ENCODE results near the gene FGFR1OP2.
A peak's percentile ranks its signal among the peaks of the same experiment; 100 is the strongest.
"Not testable (repeated sequence)": the region's sequence is repeated elsewhere in the genome, so short reads cannot be mapped to it uniquely, and the experiment has no call there.

Gene FGFR1OP2

DNA sequence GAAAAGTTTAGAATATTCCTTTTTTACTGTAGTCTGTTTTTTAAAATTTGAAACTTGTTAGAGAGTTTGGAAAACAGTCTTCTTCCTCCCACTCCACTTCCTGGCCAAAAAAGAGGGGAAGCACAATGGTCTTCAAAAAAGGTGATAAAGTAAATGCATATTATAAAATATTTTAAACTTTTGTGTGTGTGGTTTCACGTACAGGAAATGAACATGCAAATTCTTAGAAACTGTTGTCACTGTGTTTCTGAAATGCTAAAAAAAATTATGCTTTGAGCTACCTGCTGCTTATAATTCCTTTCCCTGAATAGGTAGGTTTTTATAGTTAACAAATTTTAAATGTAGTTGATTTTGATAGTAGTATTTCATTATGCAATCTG, 2.9 kb downstream of the FGFR1OP2 start:
- DNase-seq (ENCODE audit: low spot score): no peak

- DNase-seq (ENCODE audit: low spot score): no peak
Observed at GRCh38 chr12:26948309-26948708, 10.0 kb downstream of the FGFR1OP2 start.

DNA sequence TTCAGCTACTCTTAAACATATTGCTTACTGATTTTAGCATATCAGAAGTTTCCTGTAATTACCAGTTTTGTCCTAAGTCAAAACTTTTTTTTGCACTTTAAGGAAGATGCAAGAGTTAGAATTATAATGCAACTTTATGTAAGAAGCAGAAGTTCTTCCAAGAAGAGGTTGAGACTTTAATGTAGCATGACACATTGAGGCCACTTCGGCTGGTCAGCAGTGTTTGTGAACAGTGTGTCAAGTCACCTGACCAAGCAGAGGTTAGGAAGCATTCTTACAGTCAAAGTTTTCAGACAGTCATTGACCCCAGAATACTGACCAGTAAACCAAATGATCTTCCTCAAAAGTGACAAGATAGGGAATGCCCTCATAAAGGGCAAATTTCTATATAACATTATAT, 15.2 kb downstream of the FGFR1OP2 start:
- peak; percentile 31 for DNase-seq (ENCODE audit: low spot score)

- DNase-seq (ENCODE audit: low spot score): no peak
Observed at GRCh38 chr12:26954027-26954426, 15.8 kb downstream of the FGFR1OP2 start.

DNA sequence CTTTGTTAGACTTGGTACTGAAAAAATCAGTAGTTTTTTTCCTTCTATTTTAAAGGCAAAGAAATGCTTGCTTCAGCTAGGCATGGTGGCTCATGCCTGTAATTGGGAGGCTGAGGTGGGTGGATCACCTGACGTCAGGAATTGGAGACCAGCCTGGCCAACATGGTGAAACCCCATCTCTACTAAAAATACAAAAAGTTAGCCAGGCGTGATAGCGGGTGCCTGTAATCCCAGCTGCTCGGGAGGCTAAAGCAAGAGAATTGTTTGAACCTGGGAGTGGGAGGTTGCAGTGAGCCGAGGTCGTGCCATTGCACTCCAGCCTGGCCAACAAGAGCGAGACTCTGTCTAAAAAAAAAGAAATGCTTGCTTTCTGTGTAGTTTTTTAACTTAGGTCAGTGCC, 23.1 kb downstream of the FGFR1OP2 start:
- not testable (repeated sequence) for DNase-seq (ENCODE audit: low spot score)

- no peak for DNase-seq (ENCODE audit: low spot score)
Observed at GRCh38 chr12:26961803-26962202, 23.5 kb downstream of the FGFR1OP2 start.

DNA sequence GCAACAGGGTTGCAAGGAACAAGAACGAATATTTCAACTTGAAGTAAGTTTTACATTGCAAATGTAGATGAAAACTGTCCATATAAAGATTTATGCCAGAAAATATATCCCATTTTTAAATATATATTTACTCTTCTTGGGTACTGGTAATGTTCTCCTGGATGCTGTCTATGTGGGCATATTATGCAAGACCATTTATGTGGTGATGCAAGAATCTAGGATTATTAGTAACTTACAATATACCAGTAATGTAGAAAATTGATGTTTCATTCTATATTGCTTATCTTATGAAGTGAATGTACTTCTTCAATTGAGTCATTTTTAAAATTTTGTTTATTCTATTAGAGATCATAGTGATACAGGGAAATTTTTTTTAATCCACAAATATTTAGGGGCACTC, 25.1 kb downstream of the FGFR1OP2 start:
- DNase-seq (ENCODE audit: low spot score): no peak

DNA sequence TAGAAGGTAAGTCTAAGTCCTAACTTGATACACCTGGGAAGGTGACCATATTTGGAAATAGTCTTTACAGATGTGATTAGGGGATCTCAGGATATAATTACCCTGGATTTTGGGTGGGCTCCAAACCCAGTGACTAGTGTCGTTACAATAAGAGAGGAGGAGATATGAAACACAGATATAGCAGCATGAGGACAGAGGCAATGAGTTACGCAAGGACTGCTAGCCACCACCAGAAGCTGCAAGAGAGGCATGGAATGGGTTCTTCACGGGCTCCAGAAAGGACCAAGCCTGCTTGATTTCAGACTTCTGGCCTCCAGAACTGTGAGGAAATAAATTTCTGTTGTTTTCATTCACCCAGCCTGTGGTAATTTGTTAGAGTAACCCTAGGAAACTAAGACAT, 28.6 kb downstream of the FGFR1OP2 start:
- no peak for DNase-seq (ENCODE audit: low spot score)

GRCh38 chr12:26970136-26970535, 31.9 kb downstream of the FGFR1OP2 start:
- no peak for DNase-seq (ENCODE audit: low spot score)

DNA sequence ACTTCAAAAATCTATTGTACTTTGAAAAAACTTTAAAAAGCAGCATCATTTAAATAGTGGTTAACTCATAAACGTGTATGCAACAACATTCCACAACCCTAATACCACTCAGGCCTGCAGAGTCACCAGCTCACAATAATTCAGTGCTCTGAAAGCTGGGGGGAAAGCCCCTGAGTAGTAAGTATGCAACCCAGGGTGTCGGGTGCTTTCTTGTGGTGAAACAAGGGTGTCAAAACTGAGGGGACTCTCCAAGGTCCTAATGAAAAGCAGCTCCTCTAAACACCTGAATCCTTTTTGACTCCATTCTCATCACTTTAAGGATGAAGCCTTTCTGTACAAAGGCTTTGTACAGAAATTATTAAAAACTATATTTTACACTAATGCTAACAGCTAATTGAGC, 33.7 kb downstream of the FGFR1OP2 start:
- DNase-seq (ENCODE audit: low spot score): no peak

- peak; percentile 41 for DNase-seq (ENCODE audit: low spot score)
Observed at GRCh38 chr12:26976687-26977086, 38.4 kb downstream of the FGFR1OP2 start.

- peak; percentile 20 for DNase-seq (ENCODE audit: low spot score)
Observed at GRCh38 chr12:26978801-26979200, 40.5 kb downstream of the FGFR1OP2 start.

- DNase-seq (ENCODE audit: low spot score): no peak
Observed at GRCh38 chr12:26979733-26980132, 41.5 kb downstream of the FGFR1OP2 start.

- no peak for DNase-seq (ENCODE audit: low spot score)
Observed at GRCh38 chr12:26982866-26983265, 44.6 kb downstream of the FGFR1OP2 start.

- DNase-seq (ENCODE audit: low spot score): peak; percentile 63
Observed at GRCh38 chr12:26987634-26988424, 49.6 kb downstream of the FGFR1OP2 start.

GRCh38 chr12:26988703-26989102, 50.4 kb downstream of the FGFR1OP2 start:
- DNase-seq (ENCODE audit: low spot score): no peak

GRCh38 chr12:26989873-26990272, 51.6 kb downstream of the FGFR1OP2 start:
- no peak for DNase-seq (ENCODE audit: low spot score)

DNA sequence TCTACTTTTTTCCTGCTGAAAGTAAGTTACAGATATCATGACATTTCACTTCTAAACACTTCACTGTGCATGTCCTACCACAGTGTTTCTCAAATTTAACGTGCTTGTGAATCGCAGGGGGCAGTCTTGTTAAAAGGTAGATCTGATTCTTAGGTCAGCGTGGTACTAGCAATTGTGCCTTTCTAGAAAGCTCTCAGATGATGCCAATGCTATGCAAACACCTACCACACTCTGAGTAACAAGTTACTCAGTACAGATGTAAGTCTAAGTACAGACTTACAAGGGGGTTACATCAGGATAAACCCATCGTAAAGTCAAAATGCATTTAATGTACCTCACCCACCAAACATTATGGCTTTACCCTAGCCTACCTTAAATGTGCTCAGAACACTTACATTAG, 53.6 kb downstream of the FGFR1OP2 start:
- no peak for DNase-seq (ENCODE audit: low spot score)

DNA sequence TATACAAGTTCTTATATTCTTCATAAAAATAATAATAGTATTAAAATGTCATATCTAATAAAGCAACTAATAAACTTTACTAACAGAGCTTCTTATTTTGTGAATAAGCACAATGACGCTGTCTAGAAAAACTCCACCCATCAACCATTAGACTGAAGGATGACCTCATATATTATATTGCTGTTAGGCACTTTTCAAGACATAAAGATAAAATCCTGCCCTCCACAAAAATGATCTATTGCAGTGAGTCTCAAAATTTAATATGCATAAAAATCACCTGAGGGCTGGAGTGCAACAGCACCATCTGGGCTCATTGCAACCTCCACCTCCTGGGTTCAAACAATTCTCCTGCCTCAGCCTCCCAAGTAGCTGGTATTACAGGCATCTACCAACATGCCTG, 55.8 kb downstream of the FGFR1OP2 start:
- no peak for DNase-seq (ENCODE audit: low spot score)

DNA sequence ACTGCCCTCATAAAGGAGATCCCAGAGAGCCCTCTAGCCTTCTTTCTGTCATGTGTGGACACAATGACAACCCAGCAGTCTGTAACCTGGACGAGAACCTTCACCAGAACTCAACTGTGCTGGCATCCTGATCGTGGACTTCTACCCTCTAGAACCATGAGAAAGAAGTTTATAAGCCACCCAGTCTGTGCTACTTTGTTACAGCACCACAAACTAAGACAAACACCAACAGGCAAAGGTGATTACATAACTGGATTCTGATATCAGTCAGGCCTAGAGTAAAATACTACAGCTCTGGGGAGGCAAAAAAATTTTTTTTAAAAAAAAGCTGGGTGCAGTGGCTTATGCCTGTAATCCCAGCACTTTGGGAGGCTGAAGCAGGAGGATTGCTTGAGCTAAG, 57.4 kb downstream of the FGFR1OP2 start:
- no peak for DNase-seq (ENCODE audit: low spot score)

DNA sequence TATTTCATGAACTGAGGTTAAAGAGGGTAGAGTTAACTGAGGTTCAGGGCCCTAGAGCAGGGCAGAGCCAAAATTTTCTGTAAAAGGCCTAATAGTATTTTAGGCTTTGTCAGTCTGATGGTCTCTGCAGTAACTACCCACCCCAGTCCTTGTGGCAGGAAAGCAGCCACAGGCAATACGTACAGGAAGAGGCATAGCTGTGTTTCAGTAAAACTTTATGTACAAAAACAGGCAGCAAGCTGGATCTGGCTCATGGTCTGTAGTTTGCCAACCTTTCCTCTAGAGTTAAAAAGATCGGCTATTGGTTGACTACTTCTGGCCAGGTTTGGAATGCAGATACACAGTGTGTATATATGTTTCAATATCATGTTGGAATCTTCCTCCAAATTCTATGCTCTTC, 58.7 kb downstream of the FGFR1OP2 start:
- no peak for DNase-seq (ENCODE audit: low spot score)

DNA sequence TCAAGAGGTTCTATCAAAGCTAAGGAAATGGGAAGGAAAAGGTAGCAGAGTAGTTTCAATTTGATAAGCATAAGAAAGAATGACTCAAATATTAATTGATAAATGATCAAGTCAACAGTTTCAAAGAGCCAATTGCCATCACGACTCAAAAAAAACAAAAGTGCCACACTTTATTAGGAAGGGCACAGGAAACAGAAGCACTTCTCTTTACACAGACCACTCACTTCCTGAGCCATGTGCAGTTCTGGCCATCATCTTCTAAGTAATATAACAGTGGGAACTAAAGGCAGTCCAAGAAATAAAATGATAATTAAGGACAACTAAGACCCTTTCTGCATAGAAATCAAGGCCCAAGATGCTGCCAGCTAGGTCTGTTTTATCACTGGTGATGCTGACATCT, 62.7 kb downstream of the FGFR1OP2 start:
- no peak for DNase-seq (ENCODE audit: low spot score)

GRCh38 chr12:27001663-27002062, 63.4 kb downstream of the FGFR1OP2 start:
- DNase-seq (ENCODE audit: low spot score): no peak

- no peak for DNase-seq (ENCODE audit: low spot score)
Observed at GRCh38 chr12:27002141-27002540, 63.9 kb downstream of the FGFR1OP2 start.
